HG03575 (cell line): ENCODE results near the gene ANKFY1.

ENCODE experiments used
- ATAC-seq: cut with Tn5 transposase; IDR thresholded peaks from one replicate; pipeline ENCODE4 v1.9.1; 2021; ENCODE audit not compliant: unreplicated experiment, insufficient number of reproducible peaks, low FRiP score; ENCODE audit errors: extremely low read depth

The ANKFY1 gene

GRCh38 chr17:4165301-4166010, 98.3 kb downstream of the ANKFY1 start:
- no peak for ATAC-seq

GRCh38 chr17:4163951-4164350, 99.8 kb downstream of the ANKFY1 start:
- no peak for ATAC-seq

- no peak for ATAC-seq
Measured at GRCh38 chr17:4162775-4163466, 100.9 kb downstream of the ANKFY1 start.

- ATAC-seq, result no peak
Measured at GRCh38 chr17:4162321-4162720, 101.5 kb downstream of the ANKFY1 start.

- ATAC-seq, result no peak
Measured at GRCh38 chr17:4161967-4162305, 101.8 kb downstream of the ANKFY1 start.

- no peak for ATAC-seq
Measured at GRCh38 chr17:4161192-4161966, 102.4 kb downstream of the ANKFY1 start.

GRCh38 chr17:4160294-4160859, 103.4 kb downstream of the ANKFY1 start:
- ATAC-seq, result no peak

GRCh38 chr17:4159761-4160160, 104.0 kb downstream of the ANKFY1 start:
- no peak for ATAC-seq

GRCh38 chr17:4157618-4158333, 106.0 kb downstream of the ANKFY1 start:
- ATAC-seq, result no peak

GRCh38 chr17:4156750-4157381, 106.9 kb downstream of the ANKFY1 start:
- no peak for ATAC-seq

GRCh38 chr17:4155980-4156620, 107.7 kb downstream of the ANKFY1 start:
- ATAC-seq, result no peak

GRCh38 chr17:4154201-4154600, 109.6 kb downstream of the ANKFY1 start:
- ATAC-seq, result no peak

GRCh38 chr17:4152471-4152870, 111.3 kb downstream of the ANKFY1 start:
- no peak for ATAC-seq

- no peak for ATAC-seq
Measured at GRCh38 chr17:4150096-4150495, 113.7 kb downstream of the ANKFY1 start.

GRCh38 chr17:4148611-4149308, 115.0 kb downstream of the ANKFY1 start:
- ATAC-seq, result no peak

- ATAC-seq, result no peak
Measured at GRCh38 chr17:4147751-4148310, 115.9 kb downstream of the ANKFY1 start.

GRCh38 chr17:4146641-4147040, 117.1 kb downstream of the ANKFY1 start:
- no peak for ATAC-seq

- no peak for ATAC-seq
Measured at GRCh38 chr17:4144422-4144747, 119.4 kb downstream of the ANKFY1 start.
